GM12892 (cell line): ENCODE data around the gene FAM221A.

Source experiments
- POLR2A ChIP-seq: IDR thresholded peaks from 2 replicates; pipeline ENCODE4 v1.6.1; 2011; ENCODE audit warnings: low read depth, low read length, control low read depth
- POLR2AphosphoS5 ChIP-seq: IDR thresholded peaks from 2 replicates; pipeline ENCODE4 v1.6.1; 2011; ENCODE audit warnings: low read depth, low read length, control low read depth
- TAF1 ChIP-seq: IDR thresholded peaks from 2 replicates; pipeline ENCODE4 v1.6.1; 2011; ENCODE audit warnings: low read depth, mild to moderate bottlenecking, control low read depth, low read length, borderline replicate concordance

DNA sequence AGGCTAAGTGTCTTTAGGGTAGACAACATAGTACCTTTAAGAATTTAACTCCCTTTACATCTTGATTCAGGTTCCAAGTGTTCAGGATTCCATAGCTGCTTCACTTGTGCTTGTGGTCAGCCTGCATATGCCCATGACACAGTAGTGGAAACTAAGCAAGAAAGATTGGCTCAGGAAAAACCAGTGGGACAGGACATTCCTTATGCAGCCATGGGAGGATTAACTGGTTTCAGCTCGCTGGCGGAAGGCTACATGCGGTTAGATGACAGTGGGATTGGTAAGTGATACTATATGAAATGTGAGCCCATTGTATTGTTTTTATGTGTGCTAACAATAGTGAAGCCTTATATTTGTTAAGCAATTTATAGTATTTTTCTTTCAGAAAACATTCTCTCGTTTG, 11.3 kb downstream of the FAM221A start:
- TF ChIP-seq POLR2AphosphoS5: no peak
- TF ChIP-seq TAF1: no peak
- no peak for TF ChIP-seq POLR2A
